ENCODE data around the gene TANC1. TPM values are rescaled to one million over a fixed set of nuclear protein-coding genes. Genes with fewer than 3 reads are reported as not detected.

The TANC1 gene
- polyA plus RNA-seq, 2 of the 4 experiments (the other 2 are of a cell fraction): 9.2 to 21.2 TPM

DNA sequence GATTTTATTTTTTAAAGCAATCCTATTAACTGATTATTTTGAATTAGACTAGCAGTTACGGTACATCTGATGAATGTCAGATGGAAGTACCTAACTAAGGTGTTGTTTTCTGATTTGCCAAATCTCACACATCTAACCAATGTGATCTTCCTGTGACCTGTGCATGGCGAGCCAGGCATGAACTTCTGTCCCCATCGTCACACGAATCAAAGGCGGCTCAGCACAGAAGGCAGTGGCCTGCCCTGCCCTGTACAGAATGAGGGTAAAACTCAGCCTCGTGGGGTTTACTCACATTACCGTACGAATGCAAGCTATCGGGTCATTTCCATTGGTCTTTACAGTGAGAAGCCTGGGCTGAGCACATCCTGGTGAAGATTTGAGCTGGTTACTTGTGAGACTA lies 230.8 kb downstream of the TANC1 start:
- no peak overlapping the region for H3K27ac ChIP-seq
- ATAC-seq: no peak
- FAIRE-seq: no peak
- no peak for TF ChIP-seq KDM1A (IDR thresholded peaks at IDR 0.05; ENCODE audit: low read depth)
- no peak for TF ChIP-seq REST (IDR thresholded peaks at IDR 0.05)
- no peak for TF ChIP-seq TP53 (CRISPR knock-in tag; IDR thresholded peaks at IDR 0.05)
- TF ChIP-seq FOSL2 (IDR thresholded peaks at IDR 0.05): no peak
- TF ChIP-seq FOSL2 (CRISPR knock-in tag; IDR thresholded peaks at IDR 0.05): no peak
- TF ChIP-seq HOXB5 (CRISPR knock-in tag; IDR thresholded peaks at IDR 0.05): no peak
- TF ChIP-seq E2F6 (IDR thresholded peaks at IDR 0.05; ENCODE audit: borderline replicate concordance, low read depth): no peak
- no peak for TF ChIP-seq CHD4 (IDR thresholded peaks at IDR 0.05; ENCODE audit: borderline replicate concordance)
- TF ChIP-seq, protein P1, sequence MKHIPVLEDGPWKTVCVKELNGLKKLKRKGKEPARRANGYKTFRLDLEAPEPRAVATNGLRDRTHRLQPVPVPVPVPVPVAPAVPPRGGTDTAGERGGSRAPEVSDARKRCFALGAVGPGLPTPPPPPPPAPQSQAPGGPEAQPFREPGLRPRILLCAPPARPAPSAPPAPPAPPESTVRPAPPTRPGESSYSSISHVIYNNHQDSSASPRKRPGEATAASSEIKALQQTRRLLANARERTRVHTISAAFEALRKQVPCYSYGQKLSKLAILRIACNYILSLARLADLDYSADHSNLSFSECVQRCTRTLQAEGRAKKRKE (CRISPR knock-in tag; IDR thresholded peaks at IDR 0.05; ENCODE audit: low read depth): no peak
- TF ChIP-seq MAFK (IDR thresholded peaks at IDR 0.05; ENCODE audit: partially characterized antibody): no peak
- TF ChIP-seq EHF (CRISPR knock-in tag; IDR thresholded peaks at IDR 0.05): no peak
- no peak for TF ChIP-seq HOXA7 (CRISPR knock-in tag; IDR thresholded peaks at IDR 0.05)
- TF ChIP-seq TFCP2L1 (CRISPR knock-in tag; IDR thresholded peaks at IDR 0.05): no peak
- no peak for TF ChIP-seq EHMT2 (IDR thresholded peaks at IDR 0.05; ENCODE audit: low read depth)
- TF ChIP-seq ZC3H11A (IDR thresholded peaks at IDR 0.05): no peak
- TF ChIP-seq ZNF302 (CRISPR knock-in tag; IDR thresholded peaks at IDR 0.05): no peak
- TF ChIP-seq PHF8 (IDR thresholded peaks at IDR 0.05; ENCODE audit: borderline replicate concordance, low read depth): no peak
- TF ChIP-seq, protein P2, sequence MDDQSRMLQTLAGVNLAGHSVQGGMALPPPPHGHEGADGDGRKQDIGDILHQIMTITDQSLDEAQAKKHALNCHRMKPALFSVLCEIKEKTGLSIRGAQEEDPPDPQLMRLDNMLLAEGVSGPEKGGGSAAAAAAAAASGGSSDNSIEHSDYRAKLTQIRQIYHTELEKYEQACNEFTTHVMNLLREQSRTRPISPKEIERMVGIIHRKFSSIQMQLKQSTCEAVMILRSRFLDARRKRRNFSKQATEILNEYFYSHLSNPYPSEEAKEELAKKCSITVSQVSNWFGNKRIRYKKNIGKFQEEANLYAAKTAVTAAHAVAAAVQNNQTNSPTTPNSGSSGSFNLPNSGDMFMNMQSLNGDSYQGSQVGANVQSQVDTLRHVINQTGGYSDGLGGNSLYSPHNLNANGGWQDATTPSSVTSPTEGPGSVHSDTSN (IDR thresholded peaks at IDR 0.05): no peak
- TF ChIP-seq EP300 (IDR thresholded peaks at IDR 0.05): no peak
- ChIA-PET POLR2A (no interaction called here), CTCF (interaction anchor here (1.4 kb wide), 1 partner anchor 11 kb away, joined by 3 read pairs; no protein-coding TSS in a partner anchor)
- no peak overlapping the region for H3K4me2 ChIP-seq
- no peak for DNase-seq (ENCODE audit: low read depth in 1 of 2, low spot score in 1 of 2)
- H3K4me1 ChIP-seq: peaks cover 6% of the 10 kb centered on the region; the same call in 2 of the 3 replicates
- H3K4me3 ChIP-seq: no peak overlapping the region
- 89% methylated on average over 9 of the region's 9 CpGs for WGBS (ENCODE audit: missing lambda C conversion rate)
- no peaks in the 10 kb centered on the region for H3K9me3 ChIP-seq

- Histone ChIP-seq H3K4me1 (peaks cover 6% of the 10 kb centered on the region; the same call in 2 of the 3 replicates), H3K27ac (no peak overlapping the region), H3K9me3 (no peaks in the 10 kb centered on the region), H3K4me3 (no peak overlapping the region), H3K4me2 (no peak overlapping the region)
- CTCF ChIA-PET: interaction anchor here (1.4 kb wide), 2 partner anchors 11 to 17 kb away, joined by 3 read pairs; no protein-coding TSS in a partner anchor
- 85% methylated on average over 4 of the region's 4 CpGs for WGBS (ENCODE audit: missing lambda C conversion rate)
- TF ChIP-seq, protein P2 (IDR thresholded peaks at IDR 0.05): no peak
- TF ChIP-seq PHF8 (IDR thresholded peaks at IDR 0.05; ENCODE audit: borderline replicate concordance, low read depth) (no peak), E2F6 (IDR thresholded peaks at IDR 0.05; ENCODE audit: borderline replicate concordance, low read depth) (no peak), CHD2 (IDR thresholded peaks at IDR 0.05; ENCODE audit: low read length, partially characterized antibody) (no peak), ZSCAN20 (CRISPR knock-in tag; IDR thresholded peaks at IDR 0.05) (no peak), EHMT2 (IDR thresholded peaks at IDR 0.05; ENCODE audit: low read depth) (no peak)
- TF ChIP-seq, protein P1 (CRISPR knock-in tag; IDR thresholded peaks at IDR 0.05; ENCODE audit: low read depth): no peak
- POLR2A ChIA-PET: no interaction called here
- no peak for DNase-seq (ENCODE audit: low read depth in 1 of 2, low spot score in 1 of 2)
- no peak for ATAC-seq
- FAIRE-seq: no peak
Observed at GRCh38 chr2:159199761-159200465, 231.5 kb downstream of the TANC1 start.

Data from A549 (cell line).